Gastroesophageal sphincter (tissue), 2 donors: ENCODE measurements around the gene MAPT.

ENCODE experiments used
- EP300 ChIP-seq: sonication (generic); formaldehyde crosslinking; IDR thresholded peaks from one replicate; pipeline ENCODE4 v1.6.1; 2017; ENCODE audit warnings: antibody characterized with exemption, mild to moderate bottlenecking
- POLR2A ChIP-seq, 2 donors: fragments of 450-650 bp; IDR thresholded peaks; one replicate each; pipeline ENCODE4 v1.6.1; 2017; ENCODE audit warnings: antibody characterized with exemption in 2 of 2, mild to moderate bottlenecking in 2 of 2, moderate library complexity in 1 of 2

GRCh38 chr17:45893725-45894021 lies 681 bp upstream of the MAPT start:
- TF ChIP-seq EP300 (no peak), POLR2A (IDR thresholded peaks at IDR 0.05) (no peak)
